Measurements from ENCODE around the gene CLN3. TPM values are rescaled to one million over a fixed set of nuclear protein-coding genes. Genes with fewer than 3 reads are reported as not detected.
"Not testable (repeated sequence)": the region's sequence is repeated elsewhere in the genome, so short reads cannot be mapped to it uniquely, and the experiment has no call there.

The CLN3 gene
- total RNA-seq, 1 experiment from 2014 or later: 37.3 TPM

DNA sequence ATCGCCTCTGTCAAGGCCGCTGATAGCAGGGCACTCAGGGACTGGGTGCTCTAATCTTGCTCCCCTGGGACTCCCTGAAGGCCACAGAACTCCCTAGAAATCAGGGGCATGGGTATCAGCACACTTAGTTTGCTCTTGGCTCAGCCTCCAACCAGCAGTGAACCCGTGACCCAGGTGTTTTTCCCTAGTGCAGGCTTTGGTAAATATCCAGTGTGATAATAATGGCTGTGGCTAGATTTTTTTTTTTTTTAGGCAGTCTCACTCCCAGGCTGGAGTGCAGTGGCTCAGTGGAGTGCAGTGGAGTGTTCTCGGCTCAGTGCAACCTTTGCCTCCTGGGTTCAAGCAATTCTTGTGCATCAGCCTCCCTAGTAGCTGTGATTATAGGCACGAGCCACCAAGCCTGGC is 36.6 kb upstream of the CLN3 start:
- no peak overlapping the region for H3K27ac ChIP-seq (ENCODE audit: low read depth, low read length, poor library complexity, severe bottlenecking)
- BruUV-seq (replicated peaks): no TSS peak
- no peaks in the 10 kb centered on the region for H3K27me3 ChIP-seq (replicated peaks; ENCODE audit: insufficient read depth, low read depth, low read length, poor library complexity)
- no peaks in the 10 kb centered on the region for H3K4me1 ChIP-seq (ENCODE audit: insufficient read depth, low read length, poor library complexity, severe bottlenecking)
- no peak for TF ChIP-seq EZH2 (IDR thresholded peaks at IDR 0.05; ENCODE audit: borderline replicate concordance, low read depth, low read length, poor library complexity, severe bottlenecking)
- H3K9me3 ChIP-seq (ENCODE audit: low read depth, low read length, poor library complexity, severe bottlenecking): no peaks in the 10 kb centered on the region
- no peak overlapping the region for H3K4me3 ChIP-seq (ENCODE audit: low read depth, low read length, poor library complexity, severe bottlenecking)
- intact Hi-C loops (cut with micrococcal nuclease; ENCODE audit: unreplicated experiment): no loop called here
- ChIA-PET POLR2A (ENCODE audit: low non-redundant PET) (no interaction called here), CTCF (no interaction called here)
- H3K36me3 ChIP-seq (ENCODE audit: insufficient read depth, low read length, poor library complexity, severe bottlenecking): no peaks in the 10 kb centered on the region
- no peak for DNase-seq (ENCODE audit: low spot score)

DNA sequence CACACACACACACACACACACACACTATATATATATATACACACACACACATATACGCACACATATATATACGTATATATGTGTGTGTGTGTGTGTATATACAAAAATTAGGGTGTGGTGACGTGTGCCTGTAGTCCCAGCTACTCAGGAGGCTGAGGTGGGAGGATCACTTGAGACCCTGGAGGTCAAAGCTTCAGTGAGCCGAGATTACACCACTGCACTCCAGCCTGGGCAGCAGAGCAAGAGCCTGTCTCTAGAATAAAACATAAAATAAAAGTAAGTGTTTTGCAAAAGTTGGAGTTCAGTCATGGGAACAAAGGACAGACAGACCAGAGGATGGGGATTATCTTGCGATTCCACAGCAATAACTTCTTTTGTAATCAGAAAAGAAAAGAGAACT is 36.1 kb upstream of the CLN3 start:
- CTCF ChIA-PET: no interaction called here
- POLR2A ChIA-PET (ENCODE audit: low non-redundant PET): no interaction called here
- intact Hi-C loops (cut with micrococcal nuclease; ENCODE audit: unreplicated experiment): no loop called here

DNA sequence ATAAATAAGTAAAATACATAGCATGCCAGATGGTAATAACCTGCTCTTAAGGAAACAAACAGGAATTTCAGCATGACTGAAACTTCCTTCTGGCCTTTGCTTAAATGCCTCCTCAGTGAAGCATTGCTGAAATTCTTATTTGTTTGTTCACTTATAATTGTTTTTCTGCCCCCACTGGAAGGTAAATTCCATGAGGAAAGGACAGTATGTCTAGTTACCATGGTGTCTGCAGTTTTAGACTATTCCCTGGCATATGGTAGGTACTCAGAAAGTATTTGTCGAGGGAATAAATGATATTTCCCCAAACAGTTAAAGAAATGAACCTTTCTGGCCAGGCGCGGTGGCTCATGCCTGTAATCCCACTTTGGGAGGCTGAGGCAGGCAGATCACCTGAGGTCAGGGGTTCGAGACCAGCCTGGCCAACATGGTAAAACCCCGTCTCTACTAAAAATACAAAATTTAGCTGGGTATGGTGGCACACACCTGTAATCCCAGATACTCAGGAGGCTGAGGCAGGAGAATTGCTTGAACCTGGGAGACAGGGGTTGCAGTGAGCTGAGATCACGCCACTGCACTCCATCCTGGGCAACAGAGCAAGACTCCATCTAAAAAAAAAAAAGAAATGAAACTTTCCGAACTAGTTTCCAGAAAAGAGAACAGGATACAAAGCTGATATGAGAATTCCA is 35.4 kb upstream of the CLN3 start:
- CTCF ChIA-PET; H3K4me3 ChIP-seq (ENCODE audit: low read depth, low read length, poor library complexity, severe bottlenecking); DNase-seq (ENCODE audit: low spot score); BruUV-seq (replicated peaks); H3K4me1 ChIP-seq (ENCODE audit: insufficient read depth, low read length, poor library complexity, severe bottlenecking); intact Hi-C loops (cut with micrococcal nuclease; ENCODE audit: unreplicated experiment); H3K36me3 ChIP-seq (ENCODE audit: insufficient read depth, low read length, poor library complexity, severe bottlenecking); H3K27ac ChIP-seq (ENCODE audit: low read depth, low read length, poor library complexity, severe bottlenecking); H3K27me3 ChIP-seq (replicated peaks; ENCODE audit: insufficient read depth, low read depth, low read length, poor library complexity); POLR2A ChIA-PET (ENCODE audit: low non-redundant PET); H3K9me3 ChIP-seq (ENCODE audit: low read depth, low read length, poor library complexity, severe bottlenecking): not testable (repeated sequence)

More for the DNA sequence above, 36.1 kb upstream of the CLN3 start:
- Histone ChIP-seq H3K27ac (ENCODE audit: low read depth, low read length, poor library complexity, severe bottlenecking) (no peak overlapping the region), H3K9me3 (ENCODE audit: low read depth, low read length, poor library complexity, severe bottlenecking) (no peaks in the 10 kb centered on the region), H3K36me3 (ENCODE audit: insufficient read depth, low read length, poor library complexity, severe bottlenecking) (no peaks in the 10 kb centered on the region), H3K27me3 (replicated peaks; ENCODE audit: insufficient read depth, low read depth, low read length, poor library complexity) (no peaks in the 10 kb centered on the region), H3K4me3 (ENCODE audit: low read depth, low read length, poor library complexity, severe bottlenecking) (no peak overlapping the region), H3K4me1 (ENCODE audit: insufficient read depth, low read length, poor library complexity, severe bottlenecking) (no peaks in the 10 kb centered on the region)
- DNase-seq (ENCODE audit: low spot score): no peak
- no TSS peak for BruUV-seq (replicated peaks)
- TF ChIP-seq, protein P1, sequence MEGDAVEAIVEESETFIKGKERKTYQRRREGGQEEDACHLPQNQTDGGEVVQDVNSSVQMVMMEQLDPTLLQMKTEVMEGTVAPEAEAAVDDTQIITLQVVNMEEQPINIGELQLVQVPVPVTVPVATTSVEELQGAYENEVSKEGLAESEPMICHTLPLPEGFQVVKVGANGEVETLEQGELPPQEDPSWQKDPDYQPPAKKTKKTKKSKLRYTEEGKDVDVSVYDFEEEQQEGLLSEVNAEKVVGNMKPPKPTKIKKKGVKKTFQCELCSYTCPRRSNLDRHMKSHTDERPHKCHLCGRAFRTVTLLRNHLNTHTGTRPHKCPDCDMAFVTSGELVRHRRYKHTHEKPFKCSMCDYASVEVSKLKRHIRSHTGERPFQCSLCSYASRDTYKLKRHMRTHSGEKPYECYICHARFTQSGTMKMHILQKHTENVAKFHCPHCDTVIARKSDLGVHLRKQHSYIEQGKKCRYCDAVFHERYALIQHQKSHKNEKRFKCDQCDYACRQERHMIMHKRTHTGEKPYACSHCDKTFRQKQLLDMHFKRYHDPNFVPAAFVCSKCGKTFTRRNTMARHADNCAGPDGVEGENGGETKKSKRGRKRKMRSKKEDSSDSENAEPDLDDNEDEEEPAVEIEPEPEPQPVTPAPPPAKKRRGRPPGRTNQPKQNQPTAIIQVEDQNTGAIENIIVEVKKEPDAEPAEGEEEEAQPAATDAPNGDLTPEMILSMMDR (conservative IDR thresholded peaks at IDR 0.05; ENCODE audit: low read depth, low read length): no peak
- no peak for TF ChIP-seq EZH2 (IDR thresholded peaks at IDR 0.05; ENCODE audit: borderline replicate concordance, low read depth, low read length, poor library complexity, severe bottlenecking)

- no peaks in the 10 kb centered on the region for H3K9me3 ChIP-seq (ENCODE audit: low read depth, low read length, poor library complexity, severe bottlenecking)
- H3K4me3 ChIP-seq (ENCODE audit: low read depth, low read length, poor library complexity, severe bottlenecking): no peak overlapping the region
- H3K4me1 ChIP-seq (ENCODE audit: insufficient read depth, low read length, poor library complexity, severe bottlenecking): no peaks in the 10 kb centered on the region
- H3K27me3 ChIP-seq (replicated peaks; ENCODE audit: insufficient read depth, low read depth, low read length, poor library complexity): no peaks in the 10 kb centered on the region
- BruUV-seq (replicated peaks): no TSS peak
- CTCF ChIA-PET: no interaction called here
- TF ChIP-seq, protein P1 (conservative IDR thresholded peaks at IDR 0.05; ENCODE audit: low read depth, low read length): no peak
- no peak for TF ChIP-seq EZH2 (IDR thresholded peaks at IDR 0.05; ENCODE audit: borderline replicate concordance, low read depth, low read length, poor library complexity, severe bottlenecking)
- H3K36me3 ChIP-seq (ENCODE audit: insufficient read depth, low read length, poor library complexity, severe bottlenecking): no peaks in the 10 kb centered on the region
- no peak overlapping the region for H3K27ac ChIP-seq (ENCODE audit: low read depth, low read length, poor library complexity, severe bottlenecking)
- POLR2A ChIA-PET (ENCODE audit: low non-redundant PET): no interaction called here
- intact Hi-C loops (cut with micrococcal nuclease; ENCODE audit: unreplicated experiment): no loop called here
- DNase-seq (ENCODE audit: low spot score): no peak
Observed at GRCh38 chr16:28526201-28527099, 34.6 kb upstream of the CLN3 start.

All from A673 (cell line).